Mesothelial cell of epicardium (in vitro differentiated cells): ENCODE measurements around the gene SNRPA1. TPM values are rescaled to one million over a fixed set of nuclear protein-coding genes. Genes with fewer than 3 reads are reported as not detected.
"Not testable (repeated sequence)": the region's sequence is repeated elsewhere in the genome, so short reads cannot be mapped to it uniquely, and the experiment has no call there.

ENCODE experiments used
- DNase-seq, 2 experiments: peaks; one replicate each; pipeline ENCODE4 v3.0.0; 2021; ENCODE audit warnings: low spot score in 2 of 2; ENCODE audit not compliant: unreplicated experiment in 2 of 2
- H3K27ac Mint-ChIP-seq: 2 replicates; pipeline ENCODE4 v1.8.0; 2021; ENCODE audit warnings: mixed read lengths
- H3K27me3 Mint-ChIP-seq: 2 replicates; pipeline ENCODE4 v1.8.0; 2021; ENCODE audit warnings: low read depth, mixed read lengths
- H3K36me3 Mint-ChIP-seq: 2 replicates; pipeline ENCODE4 v1.8.0; 2021; ENCODE audit warnings: mixed read lengths
- H3K4me1 Mint-ChIP-seq: 2 replicates; pipeline ENCODE4 v1.8.0; 2021; ENCODE audit warnings: mixed read lengths
- H3K4me3 Mint-ChIP-seq: 2 replicates; pipeline ENCODE4 v1.8.0; 2021; ENCODE audit warnings: mild to moderate bottlenecking, moderate library complexity, mixed read lengths
- H3K9me3 Mint-ChIP-seq: 2 replicates; pipeline ENCODE4 v1.8.0; 2021; ENCODE audit warnings: mixed read lengths
- CTCF ChIP-seq: fragments of 200-600 bp; sonication (generic); IDR thresholded peaks from one replicate; pipeline ENCODE4 v1.5.0; 2021; ENCODE audit warnings: antibody characterized with exemption; ENCODE audit not compliant: unreplicated experiment
- total RNA-seq: library from RNA; stranded (reverse); gene quantifications from 3 replicates; pipeline ENCODE4 v1.2.1, GENCODE V29; 2021

SNRPA1 gene
- 82.2 to 86.2 TPM (median 82.8 TPM) in 3 replicates for total RNA-seq

- Mint-ChIP-seq H3K27ac (peak within 1 kb of the TSS; percentile 96), H3K27me3 (no peaks in the 10 kb centered on the region), H3K9me3 (no peaks in the 10 kb centered on the region), H3K36me3 (peaks cover 2% of the 10 kb centered on the region), H3K4me3 (peak within 1 kb of the TSS; percentile 93), H3K4me1 (peaks cover 39% of the 10 kb centered on the region)
- peak; percentile 98 for DNase-seq
- no peak for TF ChIP-seq CTCF
Observed at GRCh38 chr15:101294731-101295606, at the start of gene SNRPA1. SNRPA1 (minus strand) TSS chr15:101295248; CDS start chr15:101295178, 70 bp downstream.

- Mint-ChIP-seq H3K36me3 (no peaks in the 10 kb centered on the region), H3K9me3 (no peaks in the 10 kb centered on the region), H3K27ac (no peak overlapping the region), H3K4me3 (no peak overlapping the region), H3K4me1 (peaks cover 6% of the 10 kb centered on the region), H3K27me3 (peaks cover 29% of the 10 kb centered on the region)
- no peak for DNase-seq
- TF ChIP-seq CTCF: no peak
Observed at GRCh38 chr15:101342056-101342455, 47.0 kb upstream of the SNRPA1 start.

- H3K9me3 Mint-ChIP-seq: peaks cover 3% of the 10 kb centered on the region
- DNase-seq: no peak
- no peak overlapping the region for H3K4me3 Mint-ChIP-seq
- H3K27ac Mint-ChIP-seq: no peak overlapping the region
- no peak for TF ChIP-seq CTCF
- H3K4me1 Mint-ChIP-seq: no peaks in the 10 kb centered on the region
- no peaks in the 10 kb centered on the region for H3K36me3 Mint-ChIP-seq
- H3K27me3 Mint-ChIP-seq: peaks cover 35% of the 10 kb centered on the region
Observed at GRCh38 chr15:101338502-101339057, 43.5 kb upstream of the SNRPA1 start.

- H3K4me1 Mint-ChIP-seq: no peaks in the 10 kb centered on the region
- H3K27me3 Mint-ChIP-seq: peaks cover 37% of the 10 kb centered on the region
- DNase-seq: no peak
- peaks cover 3% of the 10 kb centered on the region for H3K9me3 Mint-ChIP-seq
- H3K36me3 Mint-ChIP-seq: no peaks in the 10 kb centered on the region
- no peak for TF ChIP-seq CTCF
- H3K4me3 Mint-ChIP-seq: no peak overlapping the region
- H3K27ac Mint-ChIP-seq: no peak overlapping the region
Observed at GRCh38 chr15:101337976-101338375, 42.9 kb upstream of the SNRPA1 start.

GRCh38 chr15:101333907-101334789, 39.1 kb upstream of the SNRPA1 start:
- DNase-seq: not testable (repeated sequence)

More at GRCh38 chr15:101333907-101334789, 39.1 kb upstream of the SNRPA1 start:
- H3K4me3 Mint-ChIP-seq, H3K9me3 Mint-ChIP-seq, H3K36me3 Mint-ChIP-seq, H3K27ac Mint-ChIP-seq, H3K4me1 Mint-ChIP-seq: not testable (repeated sequence)
- peaks cover 44% of the 10 kb centered on the region for H3K27me3 Mint-ChIP-seq
